ENCODE measurements around the gene ZNF451. TPM values are rescaled to one million over a fixed set of nuclear protein-coding genes. Genes with fewer than 3 reads are reported as not detected.
"Not testable (repeated sequence)": the region's sequence is repeated elsewhere in the genome, so short reads cannot be mapped to it uniquely, and the experiment has no call there.

The ZNF451 gene, protein sequence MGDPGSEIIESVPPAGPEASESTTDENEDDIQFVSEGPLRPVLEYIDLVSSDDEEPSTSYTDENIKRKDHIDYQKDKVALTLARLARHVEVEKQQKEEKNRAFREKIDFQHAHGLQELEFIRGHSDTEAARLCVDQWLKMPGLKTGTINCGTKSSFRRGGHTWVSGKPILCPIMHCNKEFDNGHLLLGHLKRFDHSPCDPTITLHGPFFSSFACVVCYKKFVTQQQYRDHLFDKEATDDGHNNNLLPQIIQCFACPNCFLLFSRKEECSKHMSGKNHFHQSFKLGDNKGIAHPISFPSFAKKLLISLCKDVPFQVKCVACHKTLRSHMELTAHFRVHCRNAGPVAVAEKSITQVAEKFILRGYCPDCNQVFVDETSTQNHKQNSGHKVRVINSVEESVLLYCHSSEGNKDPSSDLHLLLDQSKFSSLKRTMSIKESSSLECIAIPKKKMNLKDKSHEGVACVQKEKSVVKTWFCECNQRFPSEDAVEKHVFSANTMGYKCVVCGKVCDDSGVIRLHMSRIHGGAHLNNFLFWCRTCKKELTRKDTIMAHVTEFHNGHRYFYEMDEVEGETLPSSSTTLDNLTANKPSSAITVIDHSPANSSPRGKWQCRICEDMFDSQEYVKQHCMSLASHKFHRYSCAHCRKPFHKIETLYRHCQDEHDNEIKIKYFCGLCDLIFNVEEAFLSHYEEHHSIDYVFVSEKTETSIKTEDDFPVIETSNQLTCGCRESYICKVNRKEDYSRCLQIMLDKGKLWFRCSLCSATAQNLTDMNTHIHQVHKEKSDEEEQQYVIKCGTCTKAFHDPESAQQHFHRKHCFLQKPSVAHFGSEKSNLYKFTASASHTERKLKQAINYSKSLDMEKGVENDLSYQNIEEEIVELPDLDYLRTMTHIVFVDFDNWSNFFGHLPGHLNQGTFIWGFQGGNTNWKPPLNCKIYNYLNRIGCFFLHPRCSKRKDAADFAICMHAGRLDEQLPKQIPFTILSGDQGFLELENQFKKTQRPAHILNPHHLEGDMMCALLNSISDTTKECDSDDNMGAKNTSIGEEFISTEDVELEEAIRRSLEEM
- total RNA-seq = 10 to 100 TPM; 62.2 to 66.6 TPM

GRCh38 chr6:57089687-57090457 is at the start of gene ZNF451:
Gene ZNF451, plus strand, starts transcription at chr6:57090188. Its CDS starts 66 bp downstream, at chr6:57090254.
- POLR2A ChIA-PET = no interaction called here
- H3K27ac Mint-ChIP-seq = peak within 1 kb of the TSS; percentile 93
- H3K4me1 Mint-ChIP-seq = peaks cover 32% of the 10 kb centered on the region
- peaks cover 16% of the 10 kb centered on the region for H3K36me3 Mint-ChIP-seq (ENCODE audit: low read depth)
- H3K27me3 Mint-ChIP-seq = no peaks in the 10 kb centered on the region
- H3K9me3 Mint-ChIP-seq = no peaks in the 10 kb centered on the region
- peak within 1 kb of the TSS; percentile 83 for H3K4me3 Mint-ChIP-seq
- CTCF ChIA-PET = interaction anchor here (0.8 kb wide), 1 partner anchor 11 kb away, joined by 3 read pairs; no protein-coding TSS in a partner anchor
- peak; percentile 96 for DNase-seq

DNA sequence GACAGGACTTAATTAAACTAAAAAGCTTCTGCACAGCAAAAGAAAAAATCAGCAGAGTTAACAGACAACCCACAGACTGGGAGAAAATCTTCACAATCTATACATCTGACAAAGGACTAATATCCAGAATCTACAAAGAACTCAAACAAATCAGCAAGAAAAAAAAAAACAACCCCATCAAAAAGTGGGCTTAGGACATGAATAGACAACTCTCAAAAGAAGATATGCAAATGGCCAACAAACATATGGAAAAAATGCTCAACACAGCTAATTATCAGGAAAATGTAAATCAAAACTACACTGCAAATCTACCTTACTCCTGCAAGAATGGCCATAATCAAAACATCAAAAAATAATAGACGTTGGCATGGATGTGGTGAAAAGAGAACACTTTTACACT is 45.9 kb upstream of the ZNF451 start:
- DNase-seq; H3K27ac Mint-ChIP-seq; CTCF ChIA-PET; H3K36me3 Mint-ChIP-seq (ENCODE audit: low read depth); H3K9me3 Mint-ChIP-seq; H3K4me3 Mint-ChIP-seq; POLR2A ChIA-PET: not testable (repeated sequence)
- Mint-ChIP-seq H3K4me1 (peaks cover 15% of the 10 kb centered on the region), H3K27me3 (peaks cover 36% of the 10 kb centered on the region)

- no peak for DNase-seq
- Mint-ChIP-seq H3K27ac (no peak overlapping the region), H3K4me1 (peaks cover 20% of the 10 kb centered on the region), H3K27me3 (peaks cover 34% of the 10 kb centered on the region), H3K9me3 (no peaks in the 10 kb centered on the region), H3K36me3 (ENCODE audit: low read depth) (peaks cover 14% of the 10 kb centered on the region), H3K4me3 (no peak overlapping the region)
- CTCF ChIA-PET = no interaction called here
- POLR2A ChIA-PET = no interaction called here
Measured at GRCh38 chr6:57044568-57044967, 45.4 kb upstream of the ZNF451 start.

DNA sequence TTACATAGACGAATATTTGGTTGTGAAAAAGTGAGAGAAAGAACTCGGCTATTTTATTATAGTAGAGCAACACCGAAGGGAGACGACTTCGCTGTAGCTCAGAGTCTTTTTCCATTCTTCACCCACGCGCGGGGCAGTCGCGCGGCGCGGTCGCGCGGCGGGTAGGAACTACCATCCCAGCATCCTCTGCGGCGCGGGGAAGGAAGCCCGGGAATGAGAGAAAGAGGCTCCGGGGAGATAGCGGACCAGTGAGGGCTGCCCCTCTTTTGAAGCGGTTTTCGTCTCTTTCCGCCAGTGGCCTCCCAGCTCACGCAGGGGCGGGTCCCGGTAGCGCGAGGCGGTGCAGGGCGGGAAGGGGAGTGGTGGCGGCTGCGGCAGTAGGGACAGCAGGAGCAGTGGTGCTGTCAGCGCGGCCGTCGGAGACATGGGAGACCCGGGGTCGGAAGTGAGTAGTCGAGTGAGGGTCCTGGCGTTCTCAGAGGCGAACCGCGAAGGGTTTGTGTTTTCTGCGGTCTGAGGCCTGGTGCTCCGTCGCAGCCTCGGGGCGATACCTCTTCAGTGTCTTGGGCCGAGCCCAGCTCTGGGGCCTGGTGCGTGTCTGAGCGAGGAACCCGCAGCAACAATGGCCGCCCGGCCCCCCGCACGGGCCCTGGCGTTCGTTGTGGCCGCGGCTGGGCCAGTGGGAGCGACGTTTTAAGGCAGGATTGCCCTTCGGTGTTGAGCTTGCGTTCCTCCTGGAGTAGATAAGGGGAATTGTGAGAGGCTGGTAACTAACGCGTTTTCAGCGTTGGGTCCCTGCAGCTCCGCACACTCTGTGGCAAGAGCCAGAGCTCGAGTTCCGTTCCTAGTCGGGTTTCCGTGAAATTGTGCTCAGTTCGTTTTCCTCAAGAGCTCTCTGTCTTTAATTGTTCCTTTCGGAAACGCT is 43.4 kb upstream of the ZNF451 start, which contains the start of gene KIAA1586:
KIAA1586 (plus strand) TSS at position 362 of the 925 bp plus-strand sequence; CDS start at position 425, 63 bp downstream.
- Mint-ChIP-seq H3K4me3 (peak within 1 kb of the TSS; percentile 93), H3K36me3 (ENCODE audit: low read depth) (peaks cover 28% of the 10 kb centered on the region), H3K4me1 (peaks cover 28% of the 10 kb centered on the region), H3K27me3 (peaks cover 34% of the 10 kb centered on the region), H3K27ac (peak within 1 kb of the TSS; percentile 91)
- POLR2A ChIA-PET, CTCF ChIA-PET, H3K9me3 Mint-ChIP-seq: not testable (repeated sequence)
- DNase-seq = peak; percentile 86

GRCh38 chr6:57047257-57047585 is 42.8 kb upstream of the ZNF451 start:
- H3K27ac Mint-ChIP-seq, CTCF ChIA-PET, H3K9me3 Mint-ChIP-seq, H3K4me3 Mint-ChIP-seq, DNase-seq, POLR2A ChIA-PET: not testable (repeated sequence)
- Mint-ChIP-seq H3K36me3 (ENCODE audit: low read depth) (peaks cover 31% of the 10 kb centered on the region), H3K4me1 (peaks cover 28% of the 10 kb centered on the region), H3K27me3 (peaks cover 32% of the 10 kb centered on the region)

DNA sequence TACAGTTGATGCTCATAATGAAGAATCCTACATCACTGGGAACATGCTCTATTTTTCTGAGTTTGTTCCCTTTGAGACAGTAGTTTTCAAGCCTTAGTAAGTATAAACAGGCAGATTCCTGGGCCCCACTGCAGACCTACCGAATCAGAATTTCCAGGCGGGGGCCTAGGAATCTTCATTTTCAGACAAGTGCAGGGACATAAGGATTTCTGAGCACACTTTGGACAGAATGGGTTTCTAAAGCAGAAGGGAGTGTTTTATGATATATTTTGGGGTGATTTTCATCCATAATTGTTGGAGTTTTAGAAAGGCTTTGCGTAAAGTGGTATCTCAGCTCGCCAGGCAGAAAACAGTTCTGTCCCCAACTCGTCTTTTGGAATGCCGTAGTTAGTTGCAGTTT is 42.1 kb upstream of the ZNF451 start:
- H3K27ac Mint-ChIP-seq = peak overlapping the region; percentile 58
- CTCF ChIA-PET = not testable (repeated sequence)

DNA sequence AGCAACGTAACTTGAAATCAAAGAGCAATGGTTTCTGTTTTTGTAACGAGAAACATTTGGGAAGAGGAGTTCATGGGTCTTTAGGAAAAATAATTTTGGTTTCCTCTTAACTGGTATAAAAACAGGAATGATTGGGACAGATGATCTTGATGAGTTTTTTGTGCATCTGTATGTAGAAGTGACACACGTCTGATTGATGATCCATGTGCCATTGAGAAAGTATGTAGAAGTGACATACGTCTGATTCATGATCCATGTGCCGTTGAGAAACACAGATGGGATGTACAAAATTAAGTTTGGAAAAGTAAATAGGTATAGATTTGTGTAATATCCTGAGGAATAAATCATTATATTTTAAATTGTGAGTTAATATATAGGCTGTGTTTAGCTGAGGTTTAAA is 41.4 kb upstream of the ZNF451 start:
- Mint-ChIP-seq H3K36me3 (ENCODE audit: low read depth) (peaks cover 38% of the 10 kb centered on the region), H3K27me3 (peaks cover 22% of the 10 kb centered on the region), H3K4me1 (peaks cover 28% of the 10 kb centered on the region), H3K27ac (peak overlapping the region; percentile 55), H3K4me3 (peak overlapping the region; percentile 69), H3K9me3 (no peaks in the 10 kb centered on the region)
- CTCF ChIA-PET = no interaction called here
- POLR2A ChIA-PET = no interaction called here
- no peak for DNase-seq

More for the DNA sequence above, 42.1 kb upstream of the ZNF451 start:
- H3K9me3 Mint-ChIP-seq, POLR2A ChIA-PET, DNase-seq: not testable (repeated sequence)
- peaks cover 28% of the 10 kb centered on the region for H3K27me3 Mint-ChIP-seq
- peaks cover 32% of the 10 kb centered on the region for H3K36me3 Mint-ChIP-seq (ENCODE audit: low read depth)
- H3K4me1 Mint-ChIP-seq = peaks cover 28% of the 10 kb centered on the region
- H3K4me3 Mint-ChIP-seq = peak overlapping the region; percentile 69

DNA sequence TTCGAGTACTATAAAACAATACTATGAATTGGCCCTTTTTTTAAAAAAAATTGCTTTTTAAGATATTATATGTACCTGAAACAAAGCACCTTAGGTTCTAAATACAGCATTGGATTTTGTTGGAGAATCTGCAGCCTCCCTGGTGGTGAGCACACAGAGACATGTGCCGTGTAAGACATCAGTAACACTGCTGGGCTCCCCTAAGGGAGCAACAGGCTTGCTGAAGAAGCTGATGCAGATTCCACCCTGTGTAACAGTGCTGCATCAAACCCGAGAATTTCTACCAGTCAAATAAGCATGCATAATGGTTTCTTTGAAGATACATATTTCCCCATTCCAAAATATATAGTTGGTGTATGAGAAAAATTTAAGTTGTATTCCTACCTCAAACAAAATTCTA is 26.1 kb upstream of the ZNF451 start:
- peaks cover 9% of the 10 kb centered on the region for H3K4me1 Mint-ChIP-seq

GRCh38 chr6:57064809-57065208 is 25.2 kb upstream of the ZNF451 start:
- ChIA-PET POLR2A (no interaction called here), CTCF (no interaction called here)
- no peak overlapping the region for H3K4me3 Mint-ChIP-seq
- peaks cover 25% of the 10 kb centered on the region for H3K36me3 Mint-ChIP-seq (ENCODE audit: low read depth)
- H3K27ac Mint-ChIP-seq = peak overlapping the region; percentile 38
- no peaks in the 10 kb centered on the region for H3K9me3 Mint-ChIP-seq
- no peaks in the 10 kb centered on the region for H3K27me3 Mint-ChIP-seq
- peaks cover 9% of the 10 kb centered on the region for H3K4me1 Mint-ChIP-seq
- no peak for DNase-seq

More for the DNA sequence above, 26.1 kb upstream of the ZNF451 start:
- peaks cover 29% of the 10 kb centered on the region for H3K36me3 Mint-ChIP-seq (ENCODE audit: low read depth)
- DNase-seq = no peak
- ChIA-PET POLR2A (no interaction called here), CTCF (no interaction called here)
- H3K27me3 Mint-ChIP-seq = no peaks in the 10 kb centered on the region
- no peaks in the 10 kb centered on the region for H3K9me3 Mint-ChIP-seq
- no peak overlapping the region for H3K4me3 Mint-ChIP-seq
- no peak overlapping the region for H3K27ac Mint-ChIP-seq

DNA sequence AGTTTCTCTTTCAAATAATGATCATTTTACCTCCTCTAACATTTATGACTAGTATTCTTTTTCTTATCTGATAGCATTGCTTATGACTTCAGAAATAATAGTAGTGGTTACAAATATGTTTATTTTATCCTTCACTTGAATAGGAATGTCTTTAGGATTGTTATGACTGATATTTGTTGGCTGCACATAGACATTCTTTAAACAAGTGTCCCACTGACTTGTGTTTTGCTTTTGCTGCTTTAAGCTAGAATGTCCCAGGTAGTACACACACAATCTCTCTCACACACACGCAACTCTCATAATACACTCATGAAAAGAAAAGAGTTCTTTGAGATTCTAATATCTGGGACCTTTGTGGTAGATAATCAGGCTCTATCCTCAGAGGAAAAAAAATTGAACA is 21.9 kb upstream of the ZNF451 start:
- Mint-ChIP-seq H3K27me3 (no peaks in the 10 kb centered on the region), H3K36me3 (ENCODE audit: low read depth) (peaks cover 14% of the 10 kb centered on the region), H3K4me1 (peaks cover 9% of the 10 kb centered on the region), H3K9me3 (no peaks in the 10 kb centered on the region), H3K27ac (no peak overlapping the region), H3K4me3 (no peak overlapping the region)
- ChIA-PET CTCF (no interaction called here), POLR2A (no interaction called here)
- no peak for DNase-seq

DNA sequence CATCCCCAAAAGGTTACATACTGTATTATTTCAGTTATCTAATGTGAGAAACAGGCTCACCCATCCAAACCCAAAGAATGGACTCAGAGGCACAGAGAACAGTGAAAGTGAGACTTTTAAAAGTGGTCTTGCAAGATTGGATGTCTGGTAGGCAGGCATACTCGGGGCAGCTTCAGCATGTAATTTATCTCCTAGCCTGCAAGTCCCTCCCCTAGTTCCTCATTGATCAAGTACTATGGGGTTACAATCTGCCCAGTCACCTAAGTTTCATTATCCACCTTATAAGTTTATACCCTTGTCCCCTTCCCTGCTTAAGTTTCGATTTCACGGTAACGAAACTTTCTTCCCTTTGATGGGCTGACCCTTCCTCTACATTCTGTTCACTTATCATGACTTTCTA is 20.8 kb upstream of the ZNF451 start:
- no peak overlapping the region for H3K27ac Mint-ChIP-seq
- H3K36me3 Mint-ChIP-seq (ENCODE audit: low read depth) = peaks cover 16% of the 10 kb centered on the region
- DNase-seq = no peak
- no peak overlapping the region for H3K4me3 Mint-ChIP-seq
- CTCF ChIA-PET = interaction anchor here (0.6 kb wide), 1 partner anchor 159 kb away, joined by 3 read pairs; no protein-coding TSS in a partner anchor
- POLR2A ChIA-PET = no interaction called here
- H3K27me3 Mint-ChIP-seq = no peaks in the 10 kb centered on the region
- peaks cover 9% of the 10 kb centered on the region for H3K4me1 Mint-ChIP-seq
- no peaks in the 10 kb centered on the region for H3K9me3 Mint-ChIP-seq

DNA sequence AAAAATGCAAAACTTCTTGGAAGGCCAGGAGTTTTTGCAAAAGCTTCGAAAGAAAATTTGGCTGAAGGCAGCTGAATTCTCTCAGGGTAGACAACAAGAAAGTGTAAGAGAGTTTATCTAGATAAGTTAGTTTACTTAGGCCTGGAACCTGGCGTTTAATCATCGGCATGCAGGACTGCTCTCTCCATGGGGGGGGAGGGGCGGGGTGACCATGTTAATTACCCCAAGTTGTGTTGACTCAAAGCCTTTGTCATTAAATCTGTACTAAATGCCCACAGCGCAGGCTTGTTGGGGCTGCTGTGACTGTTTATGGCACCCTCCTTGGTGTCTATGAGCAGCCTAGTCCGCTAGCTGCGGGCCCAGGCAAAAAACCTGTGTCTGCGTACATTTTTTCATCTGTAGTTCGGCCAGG is 20.1 kb upstream of the ZNF451 start:
- no peak for DNase-seq
- ChIA-PET CTCF (no interaction called here), POLR2A (no interaction called here)
- H3K4me3 Mint-ChIP-seq = no peak overlapping the region
- H3K4me1 Mint-ChIP-seq = peaks cover 5% of the 10 kb centered on the region
- H3K36me3 Mint-ChIP-seq (ENCODE audit: low read depth) = peaks cover 15% of the 10 kb centered on the region
- no peaks in the 10 kb centered on the region for H3K9me3 Mint-ChIP-seq
- H3K27me3 Mint-ChIP-seq = no peaks in the 10 kb centered on the region
- H3K27ac Mint-ChIP-seq = no peak overlapping the region
